ENCODE results near the gene GSKIP.

DNA sequence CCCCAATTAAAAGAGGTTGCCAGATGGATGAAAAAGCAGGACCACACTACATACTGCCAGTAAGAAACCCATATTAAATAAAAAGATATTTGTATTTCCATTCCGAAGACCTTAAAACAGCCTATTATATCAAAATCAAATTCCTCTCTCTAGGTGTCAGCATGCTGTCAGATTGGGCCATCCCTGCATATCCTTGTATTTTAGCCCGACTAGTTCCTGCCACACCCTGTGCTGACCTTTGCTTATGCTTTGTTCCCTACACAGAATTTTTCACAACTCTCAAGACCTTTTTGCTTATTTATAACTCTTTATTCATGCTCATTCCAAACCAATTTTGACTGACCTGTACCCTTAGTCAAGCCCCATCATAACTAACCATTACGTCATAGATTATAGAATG lies 12.8 kb downstream of the GSKIP start:
- TF ChIP-seq, protein P1, sequence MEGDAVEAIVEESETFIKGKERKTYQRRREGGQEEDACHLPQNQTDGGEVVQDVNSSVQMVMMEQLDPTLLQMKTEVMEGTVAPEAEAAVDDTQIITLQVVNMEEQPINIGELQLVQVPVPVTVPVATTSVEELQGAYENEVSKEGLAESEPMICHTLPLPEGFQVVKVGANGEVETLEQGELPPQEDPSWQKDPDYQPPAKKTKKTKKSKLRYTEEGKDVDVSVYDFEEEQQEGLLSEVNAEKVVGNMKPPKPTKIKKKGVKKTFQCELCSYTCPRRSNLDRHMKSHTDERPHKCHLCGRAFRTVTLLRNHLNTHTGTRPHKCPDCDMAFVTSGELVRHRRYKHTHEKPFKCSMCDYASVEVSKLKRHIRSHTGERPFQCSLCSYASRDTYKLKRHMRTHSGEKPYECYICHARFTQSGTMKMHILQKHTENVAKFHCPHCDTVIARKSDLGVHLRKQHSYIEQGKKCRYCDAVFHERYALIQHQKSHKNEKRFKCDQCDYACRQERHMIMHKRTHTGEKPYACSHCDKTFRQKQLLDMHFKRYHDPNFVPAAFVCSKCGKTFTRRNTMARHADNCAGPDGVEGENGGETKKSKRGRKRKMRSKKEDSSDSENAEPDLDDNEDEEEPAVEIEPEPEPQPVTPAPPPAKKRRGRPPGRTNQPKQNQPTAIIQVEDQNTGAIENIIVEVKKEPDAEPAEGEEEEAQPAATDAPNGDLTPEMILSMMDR (IDR thresholded peaks at IDR 0.05; ENCODE audit: insufficient read depth, low read length), result no peak
- TF ChIP-seq REST (IDR thresholded peaks at IDR 0.05; ENCODE audit: insufficient replicate concordance, low read depth) (no peak), POLR2AphosphoS5 (IDR thresholded peaks at IDR 0.05; ENCODE audit: low read depth) (no peak)
